H9 (cell line): ENCODE data around the gene FOXI1. TPM values are rescaled to one million over a fixed set of nuclear protein-coding genes. Genes with fewer than 3 reads are reported as not detected.

Experiments
- DNase-seq: peaks from one replicate; pipeline ENCODE4 v3.0.0-alpha.2; 2017
- H2AFZ ChIP-seq: one replicate; pipeline ENCODE4 v1.6.1; 2013; ENCODE audit warnings: mild to moderate bottlenecking, low read length, control low read depth, moderate library complexity
- H2AK5ac ChIP-seq: 2 replicates; pipeline ENCODE4 v1.6.1; 2013; ENCODE audit warnings: low read length, control low read depth, mixed read lengths; ENCODE audit not compliant: insufficient read length
- H2BK120ac ChIP-seq: one replicate; pipeline ENCODE4 v1.6.1; 2013; ENCODE audit warnings: low read depth, mild to moderate bottlenecking, low read length, control low read depth, inconsistent platforms; ENCODE audit not compliant: poor library complexity, severe bottlenecking
- H2BK12ac ChIP-seq: 2 replicates; pipeline ENCODE4 v1.6.1; 2013; ENCODE audit warnings: low read length, control low read depth, mixed read lengths, low read depth; ENCODE audit not compliant: insufficient read length
- H2BK15ac ChIP-seq: 2 replicates; pipeline ENCODE4 v1.6.1; 2013; ENCODE audit warnings: low read depth, low read length, control low read depth
- H2BK20ac ChIP-seq: one replicate; pipeline ENCODE4 v1.6.1; 2013; ENCODE audit warnings: low read depth, mild to moderate bottlenecking, low read length, control low read depth, inconsistent platforms; ENCODE audit not compliant: poor library complexity, severe bottlenecking
- H2BK5ac ChIP-seq: 2 replicates; pipeline ENCODE4 v1.6.1; 2013; ENCODE audit warnings: low read length, control low read depth, mixed read lengths; ENCODE audit not compliant: insufficient read length
- H3K14ac ChIP-seq: 2 replicates; pipeline ENCODE4 v1.6.1; 2013; ENCODE audit warnings: low read length, control low read depth; ENCODE audit not compliant: insufficient read depth
- H3K18ac ChIP-seq: 2 replicates; pipeline ENCODE4 v1.6.1; 2013; ENCODE audit warnings: low read depth, mild to moderate bottlenecking, mixed read lengths, low read length, control low read depth; ENCODE audit not compliant: insufficient read length
- H3K23ac ChIP-seq: 2 replicates; pipeline ENCODE4 v1.6.1; 2013; ENCODE audit warnings: low read length, control low read depth, mixed read lengths, low read depth; ENCODE audit not compliant: insufficient read length
- H3K23me2 ChIP-seq: 2 replicates; pipeline ENCODE4 v1.6.1; 2013; ENCODE audit warnings: low read depth, mild to moderate bottlenecking, mixed read lengths, low read length, control low read depth; ENCODE audit not compliant: insufficient read length, poor library complexity, severe bottlenecking
- H3K27ac ChIP-seq: 2 replicates; pipeline ENCODE4 v1.5.1; 2013; ENCODE audit warnings: low read length, control low read depth, mixed read lengths, low read depth; ENCODE audit not compliant: insufficient read length
- H3K27me3 ChIP-seq: 2 replicates; pipeline ENCODE4 v1.6.1; 2013; ENCODE audit warnings: low read length, control low read depth, inconsistent platforms; ENCODE audit not compliant: insufficient read depth
- H3K4ac ChIP-seq: 2 replicates; pipeline ENCODE4 v1.6.1; 2013; ENCODE audit warnings: low read depth, mild to moderate bottlenecking, control low read depth, inconsistent platforms, low read length, moderate library complexity
- H3K4me1 ChIP-seq: 2 replicates; pipeline ENCODE4 v1.6.1; 2013; ENCODE audit warnings: low read length, control low read depth, inconsistent platforms; ENCODE audit not compliant: insufficient read depth
- H3K4me2 ChIP-seq: 2 replicates; pipeline ENCODE4 v1.6.1; 2013; ENCODE audit warnings: low read length, control low read depth, mixed read lengths; ENCODE audit not compliant: insufficient read length, insufficient read depth
- H3K56ac ChIP-seq: 2 replicates; pipeline ENCODE4 v1.6.1; 2013; ENCODE audit warnings: low read depth, mild to moderate bottlenecking, mixed read lengths, low read length, control low read depth; ENCODE audit not compliant: insufficient read length
- H3K79me1 ChIP-seq: 2 replicates; pipeline ENCODE4 v1.6.1; 2013; ENCODE audit warnings: low read depth, mild to moderate bottlenecking, moderate library complexity, low read length, control low read depth, inconsistent platforms; ENCODE audit not compliant: insufficient read depth, poor library complexity, severe bottlenecking
- H3K79me2 ChIP-seq: 2 replicates; pipeline ENCODE4 v1.6.1; 2013; ENCODE audit warnings: low read length, control low read depth, inconsistent platforms; ENCODE audit not compliant: insufficient read depth
- H3K9ac ChIP-seq: 2 replicates; pipeline ENCODE4 v1.6.1; 2013; ENCODE audit warnings: low read length, control low read depth, mixed read lengths; ENCODE audit not compliant: insufficient read length; ENCODE audit errors: extremely low read depth
- H3K9me3 ChIP-seq: one replicate; pipeline ENCODE4 v1.6.1; 2013; ENCODE audit warnings: low read depth, low read length, inconsistent platforms; ENCODE audit not compliant: control insufficient read depth
- H3T11ph ChIP-seq: one replicate; pipeline ENCODE4 v1.6.1; 2013; ENCODE audit warnings: mild to moderate bottlenecking, low read length, control low read depth, inconsistent platforms
- H4K20me1 ChIP-seq: one replicate; pipeline ENCODE4 v1.6.1; 2013; ENCODE audit not compliant: control insufficient read depth, insufficient read length, insufficient read depth
- H4K5ac ChIP-seq: 2 replicates; pipeline ENCODE4 v1.6.1; 2013; ENCODE audit warnings: low read depth, mild to moderate bottlenecking, mixed read lengths, low read length, control low read depth; ENCODE audit not compliant: insufficient read length
- H4K8ac ChIP-seq: replicated peaks from 2 replicates; pipeline ENCODE4 v1.6.1; 2013; ENCODE audit warnings: low read length, control low read depth, mixed read lengths, low read depth; ENCODE audit not compliant: insufficient read length
- H4K91ac ChIP-seq: 2 replicates; pipeline ENCODE4 v1.6.1; 2013; ENCODE audit warnings: low read depth, mild to moderate bottlenecking, moderate library complexity, mixed read lengths, low read length, control low read depth; ENCODE audit not compliant: insufficient read length
- H3K27ac Mint-ChIP-seq, 3 experiments: 2 replicates in 2 of 3; 3 replicates in 1 of 3; pipeline ENCODE4 v1.8.0; 2020 to 2021; ENCODE audit warnings: mixed read lengths in 3 of 3, mild to moderate bottlenecking in 1 of 3, moderate library complexity in 1 of 3
- H3K27me3 Mint-ChIP-seq: 2 replicates; pipeline ENCODE4 v1.8.0; 2021; ENCODE audit warnings: low read depth, mild to moderate bottlenecking, moderate library complexity, mixed read lengths
- H3K36me3 Mint-ChIP-seq, 3 experiments: 2 replicates in 2 of 3; 3 replicates in 1 of 3; pipeline ENCODE4 v1.8.0; 2020 to 2021; ENCODE audit warnings: low read depth in 3 of 3, mixed read lengths in 3 of 3; ENCODE audit not compliant: insufficient read depth in 1 of 3
- H3K4me1 Mint-ChIP-seq, 2 experiments: 2 replicates each; pipeline ENCODE4 v1.8.0; 2020; ENCODE audit warnings: mixed read lengths in 2 of 2
- H3K4me3 Mint-ChIP-seq, 2 experiments: 2 replicates in 1 of 2; 3 replicates in 1 of 2; pipeline ENCODE4 v1.8.0; 2020 to 2021; ENCODE audit warnings: mild to moderate bottlenecking in 2 of 2, mixed read lengths in 2 of 2, moderate library complexity in 1 of 2
- H3K9me3 Mint-ChIP-seq, 2 experiments: 2 replicates in 1 of 2; 3 replicates in 1 of 2; pipeline ENCODE4 v1.8.0; 2020; ENCODE audit warnings: mild to moderate bottlenecking in 2 of 2, mixed read lengths in 2 of 2, moderate library complexity in 1 of 2
- WGBS: extraction: QIAGEN DNeasy Blood & Tissue Kit; methylation state at CpG from one replicate; pipeline ENCODE4 v1.1.7; 2013; ENCODE audit warnings: missing lambda C conversion rate, low lambda C conversion rate, mixed read lengths; ENCODE audit not compliant: insufficient read length; ENCODE audit errors: extremely low coverage; 5-methylcytosine and 5-hydroxymethylcytosine counted together
- total RNA-seq: library from RNA; stranded (reverse); gene quantifications from 2 replicates; pipeline ENCODE4 v1.2.1, GENCODE V29; 2021
- TF ChIP-seq, protein P1 (sequence below): fragments of 200-600 bp; sonication (generic); conservative IDR thresholded peaks from 3 replicates; pipeline ENCODE4 v1.8.0; 2021; ENCODE audit warnings: antibody characterized with exemption, mild to moderate bottlenecking

FOXI1 gene
- total RNA-seq, 1 experiment from 2014 or later: not detected

DNA sequence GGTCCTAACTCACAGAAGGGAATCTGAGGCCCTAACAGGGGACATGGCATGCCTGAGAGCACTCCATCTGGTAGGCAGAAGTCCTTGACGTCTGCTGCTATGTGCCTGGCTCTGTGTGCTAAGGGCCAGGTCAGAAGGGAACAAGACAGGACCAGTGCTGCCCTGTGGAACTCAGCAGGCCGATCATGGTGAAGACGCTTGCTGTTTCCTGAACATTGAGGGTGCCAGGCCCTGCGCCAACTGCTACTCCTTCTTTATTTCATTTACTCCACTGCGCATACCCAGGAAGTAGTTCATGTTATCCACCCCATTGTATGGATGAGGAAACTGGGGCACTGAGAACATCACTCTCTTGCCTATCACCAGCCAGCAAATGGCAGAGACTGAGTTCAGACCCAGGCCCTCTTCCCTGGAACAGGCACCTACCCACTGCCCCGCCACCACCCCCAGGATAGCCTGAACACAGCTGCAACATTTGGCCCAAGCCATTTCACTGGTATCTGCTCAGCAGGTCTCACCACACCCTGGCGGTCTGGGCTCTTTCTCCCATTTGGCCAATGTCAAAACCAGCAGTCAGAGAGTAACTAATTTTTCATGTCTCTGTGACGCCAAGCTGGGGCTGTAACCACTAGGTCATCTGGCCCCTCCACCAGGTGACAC is 24.8 kb upstream of the FOXI1 start:
- Histone ChIP-seq H4K20me1 (no peaks in the 10 kb centered on the region), H3K23me2 (no peaks in the 10 kb centered on the region), H2AFZ (no peak overlapping the region), H3K9ac (no peak overlapping the region), H3K27me3 (no peaks in the 10 kb centered on the region), H3K79me1 (no peaks in the 10 kb centered on the region), H2AK5ac (no peak overlapping the region), H3K56ac (no peak overlapping the region), H2BK15ac (no peak overlapping the region), H4K91ac (no peak overlapping the region), H3K79me2 (no peaks in the 10 kb centered on the region), H2BK120ac (no peak overlapping the region), H2BK20ac (no peak overlapping the region), H3K4ac (no peak overlapping the region), H3K23ac (no peak overlapping the region), H2BK5ac (no peak overlapping the region), H2BK12ac (no peak overlapping the region), H3T11ph (no peak overlapping the region), H3K9me3 (no peaks in the 10 kb centered on the region), H3K18ac (no peak overlapping the region), H3K27ac (no peak overlapping the region), H3K4me2 (no peak overlapping the region), H4K5ac (no peak overlapping the region), H4K8ac (no peak overlapping the region), H3K14ac (no peak overlapping the region; the same call in 1 of the 2 replicates), H3K4me1 (no peaks in the 10 kb centered on the region)
- H3K4me3 Mint-ChIP-seq: no peak overlapping the region
- peaks cover 12% of the 10 kb centered on the region for H3K27me3 Mint-ChIP-seq
- peaks cover 0 to under 1% of the 10 kb centered on the region in 2 experiments; a peak in 1 of 4 replicates for H3K4me1 Mint-ChIP-seq
- no peaks in the 10 kb centered on the region for H3K9me3 Mint-ChIP-seq
- DNase-seq: no peak
- no peak overlapping the region for H3K27ac Mint-ChIP-seq
- TF ChIP-seq, protein P1, sequence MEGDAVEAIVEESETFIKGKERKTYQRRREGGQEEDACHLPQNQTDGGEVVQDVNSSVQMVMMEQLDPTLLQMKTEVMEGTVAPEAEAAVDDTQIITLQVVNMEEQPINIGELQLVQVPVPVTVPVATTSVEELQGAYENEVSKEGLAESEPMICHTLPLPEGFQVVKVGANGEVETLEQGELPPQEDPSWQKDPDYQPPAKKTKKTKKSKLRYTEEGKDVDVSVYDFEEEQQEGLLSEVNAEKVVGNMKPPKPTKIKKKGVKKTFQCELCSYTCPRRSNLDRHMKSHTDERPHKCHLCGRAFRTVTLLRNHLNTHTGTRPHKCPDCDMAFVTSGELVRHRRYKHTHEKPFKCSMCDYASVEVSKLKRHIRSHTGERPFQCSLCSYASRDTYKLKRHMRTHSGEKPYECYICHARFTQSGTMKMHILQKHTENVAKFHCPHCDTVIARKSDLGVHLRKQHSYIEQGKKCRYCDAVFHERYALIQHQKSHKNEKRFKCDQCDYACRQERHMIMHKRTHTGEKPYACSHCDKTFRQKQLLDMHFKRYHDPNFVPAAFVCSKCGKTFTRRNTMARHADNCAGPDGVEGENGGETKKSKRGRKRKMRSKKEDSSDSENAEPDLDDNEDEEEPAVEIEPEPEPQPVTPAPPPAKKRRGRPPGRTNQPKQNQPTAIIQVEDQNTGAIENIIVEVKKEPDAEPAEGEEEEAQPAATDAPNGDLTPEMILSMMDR: no peak
- WGBS: no CpG with 5 or more reads among the region's 8 CpGs
- no peaks in the 10 kb centered on the region; a peak in 1 of 7 replicates for H3K36me3 Mint-ChIP-seq
